Measurements from ENCODE around the gene PLEKHA6.

- no peak for TF ChIP-seq POLR2A (IDR thresholded peaks at IDR 0.05)
- TF ChIP-seq CTCF (IDR thresholded peaks at IDR 0.05 in 8 of 11, conservative IDR thresholded peaks at IDR 0.05 in 3 of 11), result no peak
Measured at GRCh38 chr1:204289280-204289679, 70.4 kb downstream of the PLEKHA6 start.
